ENCODE results near the gene ARHGAP25.

Gene ARHGAP25, protein sequence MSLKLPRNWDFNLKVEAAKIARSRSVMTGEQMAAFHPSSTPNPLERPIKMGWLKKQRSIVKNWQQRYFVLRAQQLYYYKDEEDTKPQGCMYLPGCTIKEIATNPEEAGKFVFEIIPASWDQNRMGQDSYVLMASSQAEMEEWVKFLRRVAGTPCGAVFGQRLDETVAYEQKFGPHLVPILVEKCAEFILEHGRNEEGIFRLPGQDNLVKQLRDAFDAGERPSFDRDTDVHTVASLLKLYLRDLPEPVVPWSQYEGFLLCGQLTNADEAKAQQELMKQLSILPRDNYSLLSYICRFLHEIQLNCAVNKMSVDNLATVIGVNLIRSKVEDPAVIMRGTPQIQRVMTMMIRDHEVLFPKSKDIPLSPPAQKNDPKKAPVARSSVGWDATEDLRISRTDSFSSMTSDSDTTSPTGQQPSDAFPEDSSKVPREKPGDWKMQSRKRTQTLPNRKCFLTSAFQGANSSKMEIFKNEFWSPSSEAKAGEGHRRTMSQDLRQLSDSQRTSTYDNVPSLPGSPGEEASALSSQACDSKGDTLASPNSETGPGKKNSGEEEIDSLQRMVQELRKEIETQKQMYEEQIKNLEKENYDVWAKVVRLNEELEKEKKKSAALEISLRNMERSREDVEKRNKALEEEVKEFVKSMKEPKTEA

DNA sequence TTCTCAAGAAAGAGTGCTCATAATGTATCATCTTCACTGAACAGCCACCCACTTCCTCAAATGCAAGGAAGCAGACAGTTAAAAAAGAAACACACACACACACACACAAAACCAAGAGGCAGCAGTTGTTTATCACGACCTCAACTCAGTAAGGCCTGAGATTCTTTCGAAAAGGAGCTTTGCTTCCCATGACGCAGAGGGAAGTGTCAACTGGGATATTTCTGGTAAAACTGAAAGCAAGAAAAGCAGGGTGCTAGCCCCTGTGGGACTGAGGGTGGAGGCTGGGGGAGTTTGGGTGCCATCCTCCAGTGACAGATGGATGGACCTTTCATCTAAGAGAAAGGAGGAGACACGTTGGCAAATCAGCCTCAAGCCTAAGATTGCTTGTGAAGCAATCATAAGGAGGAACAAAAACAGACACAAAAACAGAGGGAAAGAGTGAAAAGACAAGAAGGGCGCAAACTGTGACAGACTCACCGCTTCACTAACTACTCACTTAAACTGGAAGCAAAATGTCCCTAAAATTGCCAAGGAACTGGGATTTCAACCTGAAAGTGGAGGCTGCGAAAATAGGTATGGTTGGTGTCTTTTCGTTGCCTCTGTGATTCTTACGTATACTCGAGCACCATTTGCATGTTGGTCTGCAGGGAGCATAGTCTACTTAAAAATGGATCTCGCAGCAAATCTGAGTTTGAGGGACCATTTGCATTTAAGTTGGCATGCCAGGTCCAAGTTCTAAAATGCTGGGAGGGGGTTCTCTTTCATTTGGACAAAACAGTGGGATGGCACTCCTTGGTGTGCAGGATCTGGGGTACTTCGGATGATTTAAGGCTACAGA, at the start of gene ARHGAP25:
Gene ARHGAP25 (plus strand): TSS at position 124 of the 838 bp plus-strand sequence. CDS start 389 bp downstream, at position 513.
- DNase-seq (ENCODE audit: low read depth): no peak

DNA sequence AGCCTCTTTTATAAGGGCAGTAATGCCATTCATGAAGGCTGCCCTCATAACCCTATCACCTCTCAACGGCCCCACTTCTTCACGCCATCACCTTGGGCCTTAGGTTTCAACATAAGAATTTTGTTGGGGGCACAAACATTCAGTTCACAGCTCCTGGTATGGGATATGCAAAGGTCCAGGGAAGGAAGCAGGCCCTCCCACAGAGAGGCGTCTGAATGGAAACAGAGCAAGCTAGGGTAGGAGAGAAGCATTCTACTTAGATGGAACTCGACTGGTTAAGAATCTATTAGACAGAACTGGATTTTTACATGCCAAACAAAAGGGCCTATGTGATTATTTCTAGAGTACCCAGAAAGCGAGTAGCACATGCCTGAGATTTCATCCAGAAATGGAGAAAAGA, 48.4 kb upstream of the ARHGAP25 start:
- no peak for DNase-seq (ENCODE audit: low read depth)

DNA sequence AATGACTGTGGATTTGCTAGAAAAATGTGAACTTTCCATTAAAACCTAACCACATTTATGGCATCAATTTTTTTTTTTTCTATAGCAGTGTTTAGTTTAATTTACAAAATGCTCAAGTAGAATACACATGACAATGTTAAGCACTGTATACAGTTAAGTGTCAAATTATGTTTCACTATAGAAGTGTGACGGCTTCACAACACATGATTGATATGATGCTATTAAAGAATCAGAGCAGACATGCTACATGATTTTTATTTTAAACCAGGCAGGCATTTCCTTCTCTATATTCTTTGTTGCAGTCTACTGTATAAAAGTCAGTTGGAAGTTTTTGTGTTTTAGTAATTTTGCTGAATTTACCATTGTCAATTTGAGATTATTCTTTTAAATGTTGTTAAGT, 47.6 kb upstream of the ARHGAP25 start:
- no peak for DNase-seq (ENCODE audit: low read depth)

DNA sequence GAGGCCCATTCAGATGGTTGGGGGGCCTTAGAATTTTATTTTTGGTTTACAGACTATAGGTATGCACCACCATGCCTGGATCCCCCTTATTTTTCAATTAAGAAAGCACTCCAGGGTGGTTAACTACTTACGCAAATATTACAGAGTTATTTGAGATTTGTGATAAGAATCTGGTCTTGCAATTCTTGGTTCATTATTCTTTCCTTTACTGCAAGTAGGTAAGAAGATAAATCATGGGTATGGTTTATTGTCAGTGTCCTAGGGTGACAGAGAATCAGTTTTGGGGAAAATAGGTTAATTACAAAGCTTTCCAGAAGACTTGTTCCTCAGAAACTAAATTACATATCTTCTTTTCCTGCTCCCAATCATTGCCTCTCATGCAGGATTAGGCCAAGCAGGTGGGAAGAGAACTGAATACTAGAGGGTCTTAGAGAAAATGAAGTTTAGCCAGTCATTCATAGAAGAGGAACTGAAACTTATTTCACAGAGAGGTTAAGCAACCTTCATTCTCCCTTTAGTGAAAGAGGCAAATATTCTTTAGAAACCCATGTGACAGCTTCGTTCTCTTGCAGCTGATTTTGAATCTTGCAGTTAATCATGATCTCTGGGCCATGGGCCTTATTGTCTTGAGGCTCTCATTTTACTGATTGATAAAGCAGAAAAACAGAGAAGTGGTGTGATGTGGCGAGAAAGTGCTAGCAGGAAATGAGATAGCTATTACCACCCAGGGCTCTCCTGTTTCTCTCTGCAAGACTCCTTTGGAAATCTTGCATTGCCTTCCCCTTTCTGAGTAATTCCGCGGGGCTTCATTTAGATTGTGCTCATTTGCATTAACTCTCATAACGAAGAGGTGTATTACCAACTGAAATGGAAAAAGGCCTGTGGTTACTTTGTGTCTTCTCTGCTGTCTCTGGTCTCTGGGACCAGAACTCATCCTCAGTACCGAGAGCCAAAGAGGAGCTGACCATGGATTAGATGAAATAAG, 44.8 kb upstream of the ARHGAP25 start:
- no peak for DNase-seq (ENCODE audit: low read depth)

DNA sequence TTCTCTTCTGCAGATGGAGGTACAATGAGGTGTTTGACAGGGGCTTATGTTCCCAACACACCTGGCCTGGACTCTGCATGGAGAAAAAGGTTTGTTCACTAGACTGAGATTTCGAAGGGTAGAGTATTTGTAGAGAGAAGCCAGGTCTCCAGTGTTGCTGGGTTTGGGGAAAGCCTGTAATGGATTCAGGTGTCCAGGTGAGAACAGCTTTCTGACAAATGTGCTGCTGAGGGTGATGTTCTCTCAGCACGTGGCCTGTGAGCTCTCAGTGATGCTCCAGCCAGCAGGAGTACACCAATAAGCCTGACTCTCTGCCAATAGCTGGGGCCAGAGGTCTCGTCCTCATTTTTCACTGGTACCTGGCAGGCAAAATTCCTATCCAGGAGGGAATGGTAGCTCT, 43.8 kb upstream of the ARHGAP25 start:
- no peak for DNase-seq (ENCODE audit: low read depth)

DNA sequence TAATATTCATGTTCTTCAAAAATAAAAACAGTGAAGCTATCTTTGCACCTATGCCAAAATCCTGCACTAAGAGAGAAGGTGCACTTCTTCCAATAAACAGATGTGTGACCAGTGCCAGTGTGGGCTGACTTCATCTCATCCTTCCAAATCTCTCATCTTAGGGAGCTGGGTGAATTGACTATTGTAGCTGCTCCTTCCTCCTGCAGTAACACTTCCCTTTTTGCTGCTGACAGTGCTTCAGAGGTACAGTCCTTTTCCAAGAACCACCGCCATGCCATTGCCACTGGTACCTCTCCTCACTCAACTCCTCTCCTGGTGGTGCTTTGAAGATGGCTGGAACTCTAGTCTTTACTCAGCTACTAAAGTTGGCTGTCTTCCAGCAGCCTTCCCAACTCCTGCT, 42.1 kb upstream of the ARHGAP25 start:
- DNase-seq (ENCODE audit: low read depth): no peak

DNA sequence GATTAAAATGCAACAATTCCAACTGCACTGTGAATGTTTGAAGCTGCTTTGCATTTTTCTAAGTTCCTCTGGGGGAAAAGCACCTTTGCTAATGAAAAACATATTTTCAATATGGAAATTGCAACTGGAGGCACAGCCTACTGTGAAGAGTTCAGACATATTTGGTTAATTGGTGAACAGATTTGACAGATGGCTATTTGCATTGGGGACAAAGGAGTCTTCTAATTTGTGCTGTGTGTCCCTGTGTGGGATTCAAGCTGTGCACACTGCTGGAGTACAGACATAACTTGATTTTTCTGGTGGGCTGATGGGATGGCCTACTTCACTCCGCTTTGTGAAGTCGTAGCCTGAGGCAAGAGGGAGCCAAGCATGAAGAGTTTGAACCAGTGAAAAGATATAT, 40.7 kb upstream of the ARHGAP25 start:
- no peak for DNase-seq (ENCODE audit: low read depth)

DNA sequence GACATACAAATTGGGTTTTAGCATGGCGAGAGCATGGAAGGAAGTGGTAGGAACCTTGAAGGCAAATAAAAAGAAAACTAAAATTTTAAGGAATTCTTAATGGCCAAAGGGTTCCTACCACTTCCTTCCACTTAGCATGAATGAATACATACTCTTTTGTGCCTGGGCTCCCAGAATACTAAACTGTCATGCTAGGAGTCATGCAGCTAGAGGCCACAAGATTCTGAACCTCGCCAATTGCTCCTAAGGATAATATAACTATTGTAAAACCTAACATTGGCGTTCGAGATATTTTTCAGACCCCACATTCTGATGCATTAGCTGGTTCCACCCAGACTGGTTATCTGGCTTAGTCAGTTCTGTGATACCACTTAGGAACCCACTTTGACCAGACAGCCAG, 38.6 kb upstream of the ARHGAP25 start:
- no peak for DNase-seq (ENCODE audit: low read depth)

DNA sequence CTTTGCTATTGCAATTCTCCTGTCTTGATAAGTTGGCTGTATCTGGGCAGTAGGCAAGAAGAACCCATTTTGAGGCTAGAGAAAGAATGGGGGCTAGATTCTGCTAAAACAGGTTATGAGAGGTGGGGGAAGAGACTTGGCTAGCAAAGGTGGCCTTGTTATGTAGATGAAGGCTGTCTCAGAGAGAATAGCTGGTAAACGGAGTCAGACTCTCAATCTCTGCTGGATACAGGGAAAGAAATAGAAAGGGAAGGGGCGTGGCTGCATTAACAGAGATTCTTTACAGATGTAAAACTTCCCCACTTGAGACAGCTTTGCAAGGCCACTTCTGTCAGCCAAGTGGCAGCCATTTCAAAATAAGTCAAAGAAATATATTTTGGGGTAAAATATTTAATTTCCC, 38.1 kb upstream of the ARHGAP25 start:
- no peak for DNase-seq (ENCODE audit: low read depth)

DNA sequence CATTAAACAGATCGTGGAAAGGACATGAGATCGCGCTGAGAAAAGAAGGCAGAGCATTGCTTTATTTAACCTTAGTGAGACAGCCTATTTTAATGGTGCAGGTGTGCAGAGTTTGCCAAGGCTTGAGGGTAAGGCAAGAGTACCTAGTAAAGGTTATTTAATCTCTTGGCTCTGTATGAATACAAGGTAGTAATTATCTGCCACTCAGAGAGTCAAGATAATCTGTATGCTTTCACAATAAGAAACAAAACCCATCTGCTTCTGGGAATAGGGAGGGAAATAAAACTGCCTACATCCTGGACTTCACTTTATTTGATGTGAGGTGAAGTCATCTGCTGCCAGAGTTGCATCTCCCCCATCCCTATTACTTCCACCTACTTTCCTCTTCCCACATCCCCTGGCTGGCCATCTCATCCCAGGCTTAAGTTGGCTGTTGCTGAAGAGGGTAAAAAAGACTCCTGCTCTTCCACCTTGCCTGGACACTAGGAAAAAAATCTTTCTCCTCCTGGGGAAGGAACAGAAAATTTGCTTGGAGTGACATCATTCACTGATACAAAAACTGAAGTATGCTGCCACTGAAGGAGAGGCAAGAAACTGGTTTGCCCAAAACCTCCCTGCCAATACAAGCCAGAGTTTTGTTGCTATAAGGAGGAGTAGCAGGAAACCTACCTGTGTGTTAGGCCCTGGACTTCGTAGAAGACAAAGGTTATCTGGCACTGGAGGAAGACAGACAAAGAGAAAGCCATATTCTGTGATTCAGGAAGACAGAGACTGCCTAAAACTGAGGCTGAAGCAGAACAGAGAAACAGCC, 35.8 kb upstream of the ARHGAP25 start:
- no peak for DNase-seq (ENCODE audit: low read depth)

DNA sequence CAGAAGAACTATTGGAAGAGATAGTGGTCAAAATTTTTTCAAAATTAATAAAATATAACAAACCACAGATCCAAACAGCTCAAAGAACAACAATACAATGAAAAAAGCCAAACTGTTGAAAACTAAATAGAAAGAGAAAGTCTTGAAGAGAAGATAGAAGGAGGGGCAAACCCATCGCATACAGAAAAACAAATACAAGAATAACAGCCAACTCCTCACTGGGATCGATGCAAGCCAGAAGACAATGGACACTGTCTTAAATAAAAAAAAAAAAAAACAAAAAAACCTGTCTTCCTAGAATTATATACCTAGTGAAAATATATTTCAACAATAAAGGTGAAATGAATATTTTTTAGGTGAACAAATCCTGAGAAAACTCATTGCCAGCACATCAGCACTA, 34.1 kb upstream of the ARHGAP25 start:
- DNase-seq (ENCODE audit: low read depth): no peak

DNA sequence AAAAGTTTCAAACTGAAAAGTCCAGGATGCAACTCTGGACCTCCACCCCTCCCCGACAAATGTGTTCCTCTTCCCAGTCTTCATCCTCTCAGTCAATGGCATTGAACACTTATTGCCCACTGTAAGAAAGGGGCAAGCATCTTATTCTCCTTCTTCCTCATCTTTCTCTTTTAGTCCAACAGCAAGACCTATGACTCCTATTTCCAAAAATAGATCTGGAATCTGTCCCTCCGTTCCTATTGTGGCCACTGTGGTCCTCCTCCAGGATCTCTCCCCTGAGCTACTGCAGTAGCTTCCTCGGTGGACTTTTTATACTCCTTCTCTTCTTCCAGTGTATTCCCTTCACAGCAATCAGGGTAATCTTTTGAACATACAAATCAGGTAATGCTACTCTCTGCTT, 28.0 kb upstream of the ARHGAP25 start:
- no peak for DNase-seq (ENCODE audit: low read depth)

DNA sequence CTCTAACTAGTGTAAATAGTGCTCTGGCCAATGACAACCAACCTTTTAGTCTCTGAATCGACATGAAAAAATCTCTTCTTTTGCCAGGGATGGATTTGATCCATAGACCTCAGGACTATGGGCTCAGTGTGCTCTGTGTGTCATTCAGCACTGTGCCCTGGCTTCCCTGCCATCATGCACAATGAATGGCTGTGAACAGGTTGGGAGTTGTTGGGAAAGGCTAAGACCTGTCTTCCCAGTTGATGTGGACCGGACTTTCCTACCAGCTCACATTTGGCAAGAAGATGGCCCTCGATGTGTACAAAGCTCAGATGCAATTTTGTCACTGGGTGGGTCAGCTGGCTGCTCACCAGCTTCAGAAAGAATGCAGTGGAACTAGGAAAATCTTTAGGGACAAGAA, 26.0 kb upstream of the ARHGAP25 start:
- no peak for DNase-seq (ENCODE audit: low read depth)

DNA sequence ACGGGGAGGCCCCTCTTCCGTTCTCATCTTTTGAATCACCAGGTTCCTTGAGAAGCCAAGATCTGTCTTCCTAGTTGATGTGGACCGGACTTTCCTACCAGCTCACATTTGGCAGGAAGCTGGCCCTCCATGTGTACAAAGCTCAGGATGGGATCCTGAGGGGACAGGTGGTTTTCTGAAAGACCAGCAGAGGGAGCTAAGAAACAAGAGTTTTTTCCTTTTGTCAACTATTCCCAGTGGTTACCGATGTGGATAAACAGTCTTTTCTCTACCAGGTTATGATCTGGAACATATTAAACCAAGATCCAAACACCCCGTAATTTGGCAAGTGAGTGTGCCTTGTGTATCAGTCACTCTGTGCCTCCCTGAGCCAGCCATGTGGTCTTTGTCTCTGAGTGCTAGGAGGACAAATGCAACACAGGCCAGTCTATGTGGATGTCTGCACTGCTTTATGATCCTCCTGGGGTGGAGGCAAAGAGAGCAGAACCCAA, 25.1 kb upstream of the ARHGAP25 start:
- peak; percentile 29 for DNase-seq (ENCODE audit: low read depth)

DNA sequence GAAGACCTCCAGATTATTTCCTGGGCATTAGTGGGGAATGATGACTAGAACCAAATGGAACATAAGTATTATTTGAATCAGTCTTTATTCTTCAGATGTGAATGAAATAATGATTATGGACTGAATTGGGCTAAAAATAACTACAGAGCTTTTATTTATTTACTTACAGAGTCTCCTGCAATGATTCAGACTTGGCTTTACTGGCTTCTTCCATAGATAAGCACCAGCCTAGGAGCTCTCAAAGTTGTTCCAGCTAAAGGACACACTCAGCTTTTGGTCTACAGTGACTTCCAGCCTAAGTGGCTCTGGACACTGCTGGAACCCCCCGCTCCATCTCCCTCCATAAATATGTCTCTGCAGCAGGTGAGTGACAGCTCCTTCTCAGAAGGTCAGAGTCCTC, 24.3 kb upstream of the ARHGAP25 start:
- no peak for DNase-seq (ENCODE audit: low read depth)

DNA sequence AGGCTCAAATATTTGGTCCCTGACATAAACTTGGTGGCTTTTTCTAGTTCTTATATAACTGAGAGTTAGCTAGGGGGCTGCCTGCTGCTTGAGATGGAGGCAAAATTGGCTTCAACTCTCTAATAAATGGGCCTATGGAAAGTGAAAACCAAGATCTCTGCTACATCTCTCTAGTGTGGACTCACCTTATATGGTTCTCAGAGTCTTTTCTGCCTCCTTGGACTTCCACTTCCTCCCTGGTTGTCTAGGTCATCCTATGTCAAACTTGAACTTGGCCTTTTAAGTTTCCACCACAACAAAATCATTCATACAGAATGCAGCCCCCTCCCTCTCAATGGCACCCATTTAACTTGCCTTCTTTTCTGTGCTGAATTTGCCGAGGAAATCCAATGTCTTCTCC, 23.9 kb upstream of the ARHGAP25 start:
- no peak for DNase-seq (ENCODE audit: low read depth)

DNA sequence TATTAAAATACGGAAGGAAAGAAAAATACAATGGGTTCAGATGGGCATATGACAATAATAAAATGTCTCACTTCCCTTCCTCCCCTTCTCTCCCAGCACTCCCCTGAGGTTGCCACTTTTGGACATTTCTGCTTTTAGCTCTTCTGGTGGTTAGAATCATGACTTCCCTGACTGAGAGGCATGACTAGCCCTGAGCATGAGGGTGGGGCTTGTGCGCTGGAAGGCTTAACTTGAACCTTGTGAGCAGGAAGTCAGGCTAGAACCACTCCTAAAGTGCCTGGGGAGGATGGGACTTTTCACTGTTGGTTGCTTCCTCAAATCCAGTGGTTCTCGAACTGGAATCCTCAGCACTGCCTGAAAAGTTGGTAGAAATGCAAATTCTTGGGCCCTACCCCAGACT, 19.7 kb upstream of the ARHGAP25 start:
- no peak for DNase-seq (ENCODE audit: low read depth)

DNA sequence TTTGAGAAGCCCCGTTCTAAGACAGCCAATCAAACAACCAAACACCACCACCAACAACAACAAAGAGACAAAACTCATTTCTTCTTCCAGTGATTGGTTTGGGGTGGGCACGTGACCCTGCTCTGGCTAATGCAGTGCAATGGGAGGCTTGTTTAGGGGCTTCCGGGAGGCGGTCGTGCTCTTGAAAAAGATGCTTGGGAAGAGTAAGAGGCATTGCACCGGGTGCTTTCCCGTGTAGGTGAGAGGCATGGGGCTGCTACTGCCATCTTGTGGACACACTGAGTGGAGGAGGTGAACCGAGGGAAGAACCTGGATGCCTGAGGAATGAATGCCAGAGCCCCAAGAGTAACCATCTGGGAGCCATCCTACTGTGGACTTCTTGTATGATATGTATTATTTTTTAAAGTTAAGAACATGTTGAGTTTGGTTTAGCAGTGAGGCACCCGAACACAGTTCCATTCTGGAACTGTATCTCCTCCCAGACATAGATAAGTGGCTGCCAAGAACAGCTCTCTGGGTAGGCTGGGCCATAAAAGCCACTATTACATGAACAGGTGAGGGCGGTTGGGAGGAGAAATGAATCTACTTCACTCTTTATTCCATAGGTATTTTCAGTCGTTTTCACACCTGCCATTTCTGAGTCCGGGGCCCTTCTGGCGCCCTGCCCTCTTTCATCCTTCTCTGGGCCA, 19.1 kb upstream of the ARHGAP25 start:
- DNase-seq (ENCODE audit: low read depth): peak; percentile 8

DNA sequence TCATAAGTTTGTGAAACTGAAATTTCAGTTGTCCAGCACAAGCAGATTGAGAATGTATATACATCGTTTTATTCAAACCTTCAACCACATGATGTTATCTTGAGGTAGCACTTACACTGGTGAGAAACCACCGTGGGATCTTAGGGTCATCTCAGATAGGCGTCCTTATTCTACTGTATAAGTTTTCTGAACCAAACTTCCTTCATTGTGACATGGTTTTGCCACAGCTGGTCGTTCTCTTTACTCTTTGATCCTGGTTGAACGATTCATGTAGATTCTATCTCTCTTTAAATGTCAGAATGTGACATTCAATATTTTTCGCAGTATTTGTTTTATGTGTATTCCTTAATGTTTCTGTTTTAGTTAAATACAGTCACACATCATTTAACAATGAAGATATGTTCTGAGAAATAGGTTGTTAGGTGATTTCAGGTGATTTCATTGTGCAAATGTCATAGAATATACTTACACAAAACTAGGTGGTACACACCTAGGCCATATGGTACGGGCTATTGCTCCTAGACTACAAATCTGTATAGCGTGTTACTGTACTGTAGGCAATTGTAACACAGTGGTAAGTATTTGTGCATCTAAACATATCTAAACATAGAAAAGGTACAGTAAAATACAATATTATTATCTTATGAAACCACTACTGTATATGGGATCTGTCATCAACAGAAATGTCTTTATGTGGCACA, 17.9 kb upstream of the ARHGAP25 start:
- no peak for DNase-seq (ENCODE audit: low read depth)

All from fibroblast of gingiva (primary cell).